Nephron (organoid): ENCODE measurements around the gene RPL36AL.

ENCODE experiments used
- H3K27ac Mint-ChIP-seq, 3 experiments: 2 replicates each; pipeline ENCODE4 v1.8.0; 2020; ENCODE audit warnings: mixed read lengths in 3 of 3, mild to moderate bottlenecking in 2 of 3, moderate library complexity in 1 of 3
- H3K27me3 Mint-ChIP-seq: 2 replicates; pipeline ENCODE4 v1.8.0; 2021; ENCODE audit warnings: low read depth, mild to moderate bottlenecking, moderate library complexity, mixed read lengths
- H3K36me3 Mint-ChIP-seq: 2 replicates; pipeline ENCODE4 v1.8.0; 2020; ENCODE audit warnings: low read depth, mixed read lengths
- H3K4me1 Mint-ChIP-seq: 2 replicates; pipeline ENCODE4 v1.8.0; 2020; ENCODE audit warnings: mixed read lengths
- H3K4me3 Mint-ChIP-seq, 3 experiments: 2 replicates each; pipeline ENCODE4 v1.8.0; 2020; ENCODE audit warnings: mild to moderate bottlenecking in 3 of 3, mixed read lengths in 3 of 3, moderate library complexity in 2 of 3
- H3K9me3 Mint-ChIP-seq: 2 replicates; pipeline ENCODE4 v1.8.0; 2020; ENCODE audit warnings: mixed read lengths
- CTCF ChIP-seq, 3 experiments: fragments of 200-600 bp; sonication (generic); IDR thresholded peaks; one replicate each; pipeline ENCODE4 v1.5.0; 2021; ENCODE audit warnings: antibody characterized with exemption in 3 of 3; ENCODE audit not compliant: unreplicated experiment in 3 of 3

Gene RPL36AL

DNA sequence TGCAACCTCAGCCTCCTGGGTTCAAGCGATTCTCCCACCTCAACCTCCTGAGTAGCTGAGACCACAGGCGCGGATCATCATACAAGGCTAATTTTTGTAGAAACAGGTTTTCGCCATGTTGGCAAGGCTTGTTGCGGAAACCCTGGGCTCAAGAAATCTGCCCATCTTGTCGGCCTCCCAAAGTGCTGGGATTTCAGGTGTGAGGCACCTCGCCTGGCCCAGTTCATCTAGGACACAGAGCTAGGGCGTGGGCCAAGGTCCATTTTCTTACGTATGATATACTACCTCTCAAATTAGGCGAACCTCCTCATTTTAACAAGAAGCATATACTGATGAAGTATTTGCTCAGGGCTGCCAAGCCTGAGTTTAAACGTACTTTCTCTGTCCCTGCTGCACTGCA, 36.4 kb downstream of the RPL36AL start:
- no peaks in the 10 kb centered on the region for H3K9me3 Mint-ChIP-seq
- H3K4me1 Mint-ChIP-seq = peaks cover 36% of the 10 kb centered on the region
- TF ChIP-seq CTCF (IDR thresholded peaks at IDR 0.05; ENCODE audit: unreplicated experiment in 3 of 3) = no peak
- peaks cover 47% of the 10 kb centered on the region for H3K36me3 Mint-ChIP-seq
- no peaks in the 10 kb centered on the region for H3K27me3 Mint-ChIP-seq
- peak overlapping the region in 2 of 3 experiments; percentile 79 to 99 for H3K27ac Mint-ChIP-seq
- peak overlapping the region; percentile 86 to 95 (median 94) for H3K4me3 Mint-ChIP-seq

- TF ChIP-seq CTCF (IDR thresholded peaks at IDR 0.05; ENCODE audit: unreplicated experiment in 3 of 3) = no peak
- no peaks in the 10 kb centered on the region for H3K27me3 Mint-ChIP-seq
Observed at GRCh38 chr14:49583629-49584028, 36.8 kb downstream of the RPL36AL start.

DNA sequence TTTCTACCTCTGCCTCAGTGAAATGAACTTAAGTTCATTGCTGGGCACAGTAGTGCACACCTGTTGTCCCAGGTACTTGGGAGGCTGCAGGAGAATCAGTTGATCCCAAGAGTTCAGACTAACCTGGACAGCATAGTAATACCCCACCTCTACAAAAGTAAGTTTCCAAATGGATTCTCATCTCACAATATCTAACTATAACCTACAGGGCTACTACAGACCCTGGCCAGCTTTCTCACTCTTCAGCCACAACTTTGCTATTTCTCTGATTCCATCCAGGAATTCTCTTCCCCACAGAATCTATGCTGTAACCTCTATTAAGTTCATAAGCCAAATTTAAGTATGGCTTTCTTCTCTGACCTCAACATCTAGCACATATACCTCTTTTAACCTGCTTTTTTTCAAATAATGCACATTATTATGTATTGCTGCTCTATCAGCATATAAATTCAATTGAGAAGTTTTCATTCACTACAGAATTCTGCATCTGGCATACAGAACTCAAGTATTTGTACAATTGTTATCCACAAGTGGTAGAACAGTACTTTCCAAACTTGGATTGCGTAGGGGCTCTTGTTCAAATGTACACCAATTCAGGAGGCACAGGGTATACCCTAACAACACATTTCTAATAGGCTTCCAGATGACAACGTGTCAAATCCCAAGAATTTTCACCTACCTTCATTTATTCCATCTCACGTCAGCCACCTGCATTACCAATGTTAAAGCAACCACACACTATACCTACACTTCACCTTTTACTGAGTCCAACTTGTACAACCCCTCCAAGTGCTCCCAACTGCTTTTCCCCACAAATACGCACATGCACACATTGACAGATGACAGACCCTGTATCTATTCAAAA, 38.1 kb downstream of the RPL36AL start:
- Mint-ChIP-seq H3K4me3 (peak overlapping the region in 2 of 3 experiments; percentile 9 to 37), H3K9me3 (no peaks in the 10 kb centered on the region), H3K4me1 (peaks cover 36% of the 10 kb centered on the region), H3K36me3 (peaks cover 54% of the 10 kb centered on the region), H3K27ac (peak overlapping the region in 2 of 3 experiments; percentile 12 to 23), H3K27me3 (no peaks in the 10 kb centered on the region)
- TF ChIP-seq CTCF (IDR thresholded peaks at IDR 0.05; ENCODE audit: unreplicated experiment in 3 of 3) = no peak

More at GRCh38 chr14:49583629-49584028, 36.8 kb downstream of the RPL36AL start:
- Mint-ChIP-seq H3K9me3 (no peaks in the 10 kb centered on the region), H3K36me3 (peaks cover 47% of the 10 kb centered on the region), H3K4me1 (peaks cover 36% of the 10 kb centered on the region), H3K4me3 (peak overlapping the region; percentile 86 to 95 (median 94)), H3K27ac (peak overlapping the region in 2 of 3 experiments; percentile 79 to 99)

DNA sequence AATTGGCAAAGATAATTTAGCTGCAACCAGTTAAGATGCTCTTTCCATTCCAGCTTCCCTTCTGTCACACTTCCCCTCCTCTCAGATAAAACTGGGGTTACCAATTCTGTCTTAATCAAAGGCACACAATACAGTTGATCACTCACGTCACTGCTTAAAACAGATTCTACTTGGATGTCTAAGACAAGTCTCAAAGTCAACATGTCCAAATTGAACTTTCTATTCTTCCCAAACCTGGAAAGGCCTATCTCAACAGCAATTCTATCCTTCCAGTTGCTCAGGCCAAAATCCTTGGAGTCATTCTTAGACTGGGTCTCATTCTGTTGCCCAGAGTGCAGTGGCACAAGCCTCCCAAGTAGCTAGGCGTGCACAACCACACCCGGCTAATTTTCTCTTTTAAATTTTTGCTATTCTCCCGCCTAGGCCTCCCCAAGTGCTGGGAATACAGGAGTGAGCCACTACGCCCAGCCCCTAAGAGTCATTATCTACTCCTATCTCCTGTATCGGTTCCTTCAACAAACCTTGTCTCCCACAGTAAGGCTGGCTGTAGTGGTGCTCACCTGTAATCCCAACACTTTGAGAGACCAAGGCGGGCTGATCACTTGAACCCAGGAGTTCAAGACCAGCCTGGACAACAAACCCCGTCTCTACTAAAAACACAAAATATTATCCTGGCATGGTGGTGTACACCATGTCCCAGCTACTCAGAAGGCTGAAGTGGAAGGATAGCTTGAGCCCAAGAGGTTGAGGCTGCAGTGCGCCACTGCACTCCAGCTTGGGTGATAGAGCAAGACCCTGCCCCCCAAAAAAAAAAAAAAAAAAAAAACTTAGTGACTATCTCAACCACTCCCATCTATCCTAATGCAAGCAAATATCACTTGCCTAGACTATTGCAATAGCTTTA, 39.0 kb downstream of the RPL36AL start:
- peaks cover 36% of the 10 kb centered on the region for H3K4me1 Mint-ChIP-seq
- no peaks in the 10 kb centered on the region for H3K27me3 Mint-ChIP-seq
- H3K27ac Mint-ChIP-seq = peak overlapping the region in 2 of 3 experiments; percentile 0 to 22
- no peaks in the 10 kb centered on the region for H3K9me3 Mint-ChIP-seq
- H3K4me3 Mint-ChIP-seq = peak overlapping the region in 1 of 3 experiments; percentile 3
- H3K36me3 Mint-ChIP-seq = peaks cover 60% of the 10 kb centered on the region
- no peak for TF ChIP-seq CTCF (IDR thresholded peaks at IDR 0.05; ENCODE audit: unreplicated experiment in 3 of 3)

DNA sequence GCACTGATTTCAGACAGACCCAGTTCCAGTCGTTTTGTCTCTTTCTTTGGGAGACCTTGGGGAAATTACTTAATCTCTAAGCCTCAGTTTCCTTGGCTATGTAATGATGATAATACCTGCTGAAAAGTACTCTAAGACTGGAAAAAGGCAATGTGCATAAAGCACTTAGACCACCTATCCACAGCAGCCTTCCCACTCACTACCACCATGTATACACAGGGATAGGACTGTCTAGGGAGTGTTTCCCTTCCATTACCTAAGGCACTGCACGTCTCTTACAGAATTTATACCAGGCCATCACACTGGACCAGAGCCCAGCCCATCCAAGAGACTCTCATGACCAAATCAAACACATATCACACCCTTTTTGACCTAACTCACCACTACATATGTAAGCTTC, 40.6 kb downstream of the RPL36AL start:
- no peak overlapping the region for H3K27ac Mint-ChIP-seq
- H3K9me3 Mint-ChIP-seq = no peaks in the 10 kb centered on the region
- no peaks in the 10 kb centered on the region for H3K27me3 Mint-ChIP-seq
- peaks cover 61% of the 10 kb centered on the region for H3K36me3 Mint-ChIP-seq
- H3K4me1 Mint-ChIP-seq = peaks cover 30% of the 10 kb centered on the region
- TF ChIP-seq CTCF (IDR thresholded peaks at IDR 0.05; ENCODE audit: unreplicated experiment in 3 of 3) = no peak
- H3K4me3 Mint-ChIP-seq = no peak overlapping the region
